Thyroid gland (tissue), 4 donors: ENCODE measurements around the gene OTULINL. TPM values are rescaled to one million over a fixed set of nuclear protein-coding genes. Genes with fewer than 3 reads are reported as not detected.
A peak's percentile ranks its signal among the peaks of the same experiment; 100 is the strongest.

ENCODE experiments used
- DNase-seq, 2 donors: peaks; one replicate each; pipeline ENCODE4 v3.0.0-alpha.2; 2019
- H3K27ac ChIP-seq, 3 donors: fragments of 200-600 bp; sonication (generic); 1 replicate in 2 of 3; 2 replicates in 1 of 3; pipeline ENCODE4 v1.5.1; 2016 to 2019; ENCODE audit warnings: mild to moderate bottlenecking in 1 of 3, moderate library complexity in 1 of 3
- H3K27me3 ChIP-seq: fragments of 200-600 bp; sonication (generic); one replicate; pipeline ENCODE4 v1.5.1; 2019
- H3K36me3 ChIP-seq, 2 donors: fragments of 200-600 bp; sonication (generic); one replicate each; pipeline ENCODE4 v1.5.1; 2016 to 2019
- H3K4me1 ChIP-seq, 2 donors: fragments of 200-600 bp; sonication (generic); one replicate each; pipeline ENCODE4 v1.5.1; 2017 to 2019
- H3K4me3 ChIP-seq, 3 donors: fragments of 200-600 bp; sonication (generic); replicated peaks in 1 of 3; 1 replicate in 2 of 3; 2 replicates in 1 of 3; pipeline ENCODE4 v1.5.1; 2016; ENCODE audit warnings: mild to moderate bottlenecking in 1 of 3
- H3K9me3 ChIP-seq: fragments of 200-600 bp; sonication (generic); one replicate; pipeline ENCODE4 v1.5.1; 2017
- POLR2A ChIP-seq, 2 donors: fragments of 450-650 bp; IDR thresholded peaks; one replicate each; pipeline ENCODE4 v1.6.1; 2017; ENCODE audit warnings: antibody characterized with exemption in 2 of 2, mild to moderate bottlenecking in 2 of 2, moderate library complexity in 1 of 2
- WGBS, 2 donors: methylation state at CpG; one replicate each; pipeline ENCODE4 v1.1.5; 2017; 5-methylcytosine and 5-hydroxymethylcytosine counted together
- intact Hi-C: fragments of 100-400 bp; cut with DNase I; formaldehyde crosslinking; loops from one replicate; pipeline ENCODE4 v1.15.1; 2023
- total RNA-seq, 4 donors: library from RNA; depleted of rRNA; stranded (reverse); fragments of >200 nt; gene quantifications; one replicate each; pipeline ENCODE4 v1.2.3, GENCODE V29; 2016
- TF ChIP-seq, protein P1 (sequence below), 6 experiments: fragments of 200-600 bp in 3 of 6; fragments of 450-650 bp in 3 of 6; sonication (generic) in 3 of 6; IDR thresholded peaks; one replicate each; pipeline ENCODE4 v1.5.1; 2016 to 2019; ENCODE audit warnings: antibody characterized with exemption in 6 of 6, mild to moderate bottlenecking in 2 of 6, inconsistent platforms in 1 of 6, moderate library complexity in 1 of 6

OTULINL gene
- total RNA-seq, 4 donors from 2014 or later: 6.0 to 10.5 (median 6.9) TPM

DNA sequence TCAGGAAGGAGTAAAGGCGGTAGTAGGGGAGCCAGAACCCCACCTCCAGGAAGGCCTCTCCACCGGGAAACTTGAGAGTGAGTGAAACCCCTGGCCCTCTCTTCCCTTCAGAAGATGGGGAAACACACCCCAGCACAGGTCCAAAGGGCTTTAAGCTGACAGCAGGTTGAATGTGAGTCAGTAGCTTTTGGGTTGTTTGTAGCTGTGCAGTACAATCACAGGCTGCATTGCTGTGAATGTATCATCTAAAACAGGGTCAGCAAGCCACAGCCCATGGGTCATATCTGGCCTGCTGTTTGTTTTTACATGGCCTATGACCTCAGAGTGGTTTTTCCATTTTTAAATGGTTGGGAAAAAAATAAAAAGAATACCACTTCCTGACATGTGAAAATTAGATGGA, 10.0 kb downstream of the OTULINL start:
- Histone ChIP-seq H3K27me3 (no peaks in the 10 kb centered on the region), H3K36me3 (no peaks in the 10 kb centered on the region), H3K27ac (no peak overlapping the region), H3K4me3 (no peak overlapping the region), H3K4me1 (no peaks in the 10 kb centered on the region), H3K9me3 (no peaks in the 10 kb centered on the region)
- no peak for TF ChIP-seq POLR2A (IDR thresholded peaks at IDR 0.05)
- TF ChIP-seq, protein P1, sequence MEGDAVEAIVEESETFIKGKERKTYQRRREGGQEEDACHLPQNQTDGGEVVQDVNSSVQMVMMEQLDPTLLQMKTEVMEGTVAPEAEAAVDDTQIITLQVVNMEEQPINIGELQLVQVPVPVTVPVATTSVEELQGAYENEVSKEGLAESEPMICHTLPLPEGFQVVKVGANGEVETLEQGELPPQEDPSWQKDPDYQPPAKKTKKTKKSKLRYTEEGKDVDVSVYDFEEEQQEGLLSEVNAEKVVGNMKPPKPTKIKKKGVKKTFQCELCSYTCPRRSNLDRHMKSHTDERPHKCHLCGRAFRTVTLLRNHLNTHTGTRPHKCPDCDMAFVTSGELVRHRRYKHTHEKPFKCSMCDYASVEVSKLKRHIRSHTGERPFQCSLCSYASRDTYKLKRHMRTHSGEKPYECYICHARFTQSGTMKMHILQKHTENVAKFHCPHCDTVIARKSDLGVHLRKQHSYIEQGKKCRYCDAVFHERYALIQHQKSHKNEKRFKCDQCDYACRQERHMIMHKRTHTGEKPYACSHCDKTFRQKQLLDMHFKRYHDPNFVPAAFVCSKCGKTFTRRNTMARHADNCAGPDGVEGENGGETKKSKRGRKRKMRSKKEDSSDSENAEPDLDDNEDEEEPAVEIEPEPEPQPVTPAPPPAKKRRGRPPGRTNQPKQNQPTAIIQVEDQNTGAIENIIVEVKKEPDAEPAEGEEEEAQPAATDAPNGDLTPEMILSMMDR (IDR thresholded peaks at IDR 0.05): no peak
- intact Hi-C loops: no loop called here
- no peak for DNase-seq
- WGBS, 2 donors: 85 to 95% methylated on average over 2 of the region's 2 CpGs

DNA sequence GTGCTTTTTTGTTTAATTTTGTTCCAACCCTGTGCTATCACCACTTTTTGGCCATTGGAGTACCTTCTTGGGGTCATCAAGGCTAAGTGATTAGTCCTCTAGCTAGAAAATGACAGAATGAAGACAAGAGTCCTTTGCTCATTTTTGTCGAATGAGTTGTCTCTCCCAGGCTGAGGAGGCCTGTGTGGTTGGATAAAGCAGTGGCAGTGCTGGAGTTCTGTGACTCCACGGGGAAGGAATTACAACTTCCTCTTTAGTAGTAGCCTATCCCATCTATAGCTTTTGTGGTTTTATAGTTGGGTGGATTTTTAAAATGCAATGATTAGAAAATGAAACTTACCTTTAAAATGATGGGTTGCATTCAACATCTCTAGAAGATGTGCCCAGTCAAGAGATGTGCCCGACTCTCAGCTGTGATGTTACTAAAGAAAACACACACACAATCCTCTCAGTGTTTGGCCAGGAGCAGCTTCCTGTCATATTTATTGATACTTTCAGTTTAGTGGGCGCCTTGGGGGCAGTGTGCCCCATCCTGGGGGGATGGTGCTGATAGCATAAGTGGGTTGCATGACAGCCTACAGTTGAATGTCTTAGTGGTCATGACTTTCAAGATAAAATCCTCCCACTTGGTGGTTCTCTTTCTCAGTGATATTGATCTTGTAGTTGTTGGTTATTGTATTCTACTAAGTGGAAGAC, 11.9 kb downstream of the OTULINL start:
- TF ChIP-seq POLR2A (IDR thresholded peaks at IDR 0.05): no peak
- TF ChIP-seq, protein P1 (IDR thresholded peaks at IDR 0.05): no peak
- no peaks in the 10 kb centered on the region for H3K36me3 ChIP-seq
- WGBS, 2 donors: 80 to 89% methylated on average over 4 of the region's 4 CpGs
- H3K27ac ChIP-seq: no peak overlapping the region
- DNase-seq: no peak
- no peaks in the 10 kb centered on the region for H3K9me3 ChIP-seq
- H3K4me3 ChIP-seq: no peak overlapping the region
- no peaks in the 10 kb centered on the region for H3K4me1 ChIP-seq
- H3K27me3 ChIP-seq: no peaks in the 10 kb centered on the region
- intact Hi-C loops: no loop called here

DNA sequence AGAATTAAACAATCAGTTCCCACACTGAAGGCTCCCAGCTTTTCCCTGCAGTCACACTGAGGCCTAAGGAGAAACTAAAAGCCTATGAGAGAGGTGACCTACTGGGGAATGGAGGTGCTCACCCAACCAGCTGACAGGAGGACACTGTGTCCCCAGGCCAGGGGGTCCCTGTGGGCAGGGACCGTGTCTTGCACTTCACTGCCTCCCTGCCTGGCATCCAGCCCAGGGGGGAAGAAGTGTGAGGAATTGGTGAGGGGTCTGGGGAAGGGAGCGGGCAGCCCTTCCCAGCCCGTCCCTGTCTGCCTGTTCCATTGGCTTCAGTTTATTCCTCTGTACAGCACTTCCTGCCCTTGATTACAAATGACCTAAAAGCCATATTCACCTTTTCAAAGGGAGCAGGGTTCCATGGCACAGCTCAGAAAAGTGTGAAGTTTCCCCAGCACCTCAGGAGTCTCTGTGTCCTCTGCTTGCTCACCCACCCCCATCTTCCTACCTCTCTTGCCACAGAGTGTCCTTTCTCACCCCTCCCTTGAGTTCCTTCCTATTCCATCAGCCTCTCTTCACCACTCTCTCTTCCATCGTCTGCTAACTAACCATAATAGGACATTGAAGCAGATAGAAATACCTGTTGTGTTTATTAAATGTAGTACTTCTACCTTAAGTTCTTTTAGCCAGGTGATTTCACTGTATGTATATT, 12.9 kb downstream of the OTULINL start:
- Histone ChIP-seq H3K4me1 (no peaks in the 10 kb centered on the region), H3K4me3 (no peak overlapping the region), H3K27ac (no peak overlapping the region), H3K27me3 (no peaks in the 10 kb centered on the region), H3K9me3 (no peaks in the 10 kb centered on the region), H3K36me3 (no peaks in the 10 kb centered on the region)
- peak in 1 of 2 donors; percentile 30 for DNase-seq
- WGBS, 2 donors: 64 to 83% methylated on average over 4 of the region's 4 CpGs
- TF ChIP-seq, protein P1 (IDR thresholded peaks at IDR 0.05): no peak
- TF ChIP-seq POLR2A (IDR thresholded peaks at IDR 0.05): no peak
- intact Hi-C loops: no loop called here

DNA sequence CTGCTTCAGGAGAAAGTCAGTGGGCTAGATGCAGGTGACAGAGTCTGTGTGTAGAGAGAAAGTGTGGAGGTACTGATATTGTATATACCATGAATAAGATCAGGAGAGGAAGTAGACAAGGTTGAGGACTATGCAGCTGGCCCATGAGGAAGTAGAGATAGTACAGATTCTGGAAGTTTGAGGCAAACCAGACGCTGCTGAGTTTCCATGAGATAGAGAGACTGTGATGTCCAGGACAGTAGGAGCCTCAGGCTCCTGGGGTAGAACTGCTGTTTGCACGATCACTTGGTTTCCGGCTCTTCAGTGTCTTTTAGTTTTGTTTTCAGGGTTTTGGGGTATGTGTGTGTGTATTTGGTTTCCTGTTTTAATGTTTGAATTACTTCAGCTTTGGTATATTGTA, 13.6 kb downstream of the OTULINL start:
- TF ChIP-seq, protein P1 (IDR thresholded peaks at IDR 0.05): no peak
- no peak for TF ChIP-seq POLR2A (IDR thresholded peaks at IDR 0.05)
- Histone ChIP-seq H3K4me3 (no peak overlapping the region), H3K36me3 (no peaks in the 10 kb centered on the region), H3K4me1 (no peaks in the 10 kb centered on the region), H3K27me3 (no peaks in the 10 kb centered on the region), H3K9me3 (no peaks in the 10 kb centered on the region), H3K27ac (no peak overlapping the region)
- intact Hi-C loops: no loop called here
- 83 to 85% methylated on average over 3 of the region's 3 CpGs for WGBS, 2 donors
- DNase-seq: no peak

DNA sequence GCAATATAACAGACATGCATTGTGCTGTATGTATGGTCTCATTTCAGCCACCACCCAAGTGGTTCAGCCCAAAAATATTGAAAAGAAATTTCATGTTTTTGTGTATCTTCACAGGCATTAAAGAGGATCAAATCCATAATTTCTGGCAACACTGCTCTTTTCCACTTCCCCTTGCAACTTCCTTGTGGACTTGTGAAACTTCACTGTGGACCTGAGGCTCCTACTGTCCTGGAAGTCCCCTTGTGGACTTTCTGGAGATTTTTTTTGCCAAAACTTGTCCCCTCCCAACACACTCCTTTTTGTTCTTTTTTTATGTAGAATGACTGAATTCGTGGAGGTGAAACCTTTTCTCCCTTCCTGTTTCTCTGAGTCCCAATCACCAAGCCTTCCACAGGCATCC, 14.3 kb downstream of the OTULINL start:
- TF ChIP-seq, protein P1 (IDR thresholded peaks at IDR 0.05): no peak
- TF ChIP-seq POLR2A (IDR thresholded peaks at IDR 0.05): no peak
- Histone ChIP-seq H3K27me3 (no peaks in the 10 kb centered on the region), H3K4me1 (no peaks in the 10 kb centered on the region), H3K27ac (no peak overlapping the region), H3K36me3 (no peaks in the 10 kb centered on the region), H3K9me3 (no peaks in the 10 kb centered on the region), H3K4me3 (no peak overlapping the region)
- 61 to 76% methylated on average over 1 of the region's 1 CpG for WGBS, 2 donors
- DNase-seq: no peak
- intact Hi-C loops: no loop called here
